ENCODE data around the gene CFP.
A peak's percentile ranks its signal among the peaks of the same experiment; 100 is the strongest.

The CFP gene

GRCh38 chrX:47637546-47638195 lies 7.9 kb upstream of the CFP start:
- Histone ChIP-seq H3K27me3 (ENCODE audit: control insufficient read depth in 1 of 2, insufficient read depth in 2 of 2, low read length in 2 of 2) (peaks cover 0 to 8% of the 10 kb centered on the region in 2 donors), H3K9me3 (ENCODE audit: control insufficient read depth in 2 of 2, low read length in 2 of 2) (peaks cover 0 to 8% of the 10 kb centered on the region in 2 donors), H3K27ac (ENCODE audit: low read length) (no peak overlapping the region), H3K9ac (ENCODE audit: low read length in 2 of 2) (no peak overlapping the region), H3K4me1 (ENCODE audit: control insufficient read depth, insufficient read depth, low read length) (no peaks in the 10 kb centered on the region), H3K36me3 (ENCODE audit: control insufficient read depth in 2 of 2, insufficient read depth in 2 of 2, low read length in 2 of 2) (peaks cover 12 to 22% of the 10 kb centered on the region in 2 donors), H3K4me3 (ENCODE audit: low read length in 2 of 2) (no peak overlapping the region)

GRCh38 chrX:47634871-47635575 lies 5.3 kb upstream of the CFP start:
- no peaks in the 10 kb centered on the region for H3K4me1 ChIP-seq (ENCODE audit: control insufficient read depth, insufficient read depth, low read length)
- peaks cover 0 to 8% of the 10 kb centered on the region in 2 donors for H3K27me3 ChIP-seq (ENCODE audit: control insufficient read depth in 1 of 2, insufficient read depth in 2 of 2, low read length in 2 of 2)
- H3K4me3 ChIP-seq (ENCODE audit: low read length in 2 of 2), result no peak overlapping the region
- no peak overlapping the region for H3K9ac ChIP-seq (ENCODE audit: low read length in 2 of 2)
- peaks cover 12 to 20% of the 10 kb centered on the region in 2 donors for H3K36me3 ChIP-seq (ENCODE audit: control insufficient read depth in 2 of 2, insufficient read depth in 2 of 2, low read length in 2 of 2)
- peaks cover 0 to under 1% of the 10 kb centered on the region in 2 donors for H3K9me3 ChIP-seq (ENCODE audit: control insufficient read depth in 2 of 2, low read length in 2 of 2)
- H3K27ac ChIP-seq (ENCODE audit: low read length), result no peak overlapping the region

GRCh38 chrX:47633689-47634590 lies 4.2 kb upstream of the CFP start:
- Histone ChIP-seq H3K4me3 (ENCODE audit: low read length in 2 of 2) (no peak overlapping the region), H3K9me3 (ENCODE audit: control insufficient read depth in 2 of 2, low read length in 2 of 2) (no peaks in the 10 kb centered on the region), H3K4me1 (ENCODE audit: control insufficient read depth, insufficient read depth, low read length) (no peaks in the 10 kb centered on the region), H3K36me3 (ENCODE audit: control insufficient read depth in 2 of 2, insufficient read depth in 2 of 2, low read length in 2 of 2) (peaks cover 9 to 15% of the 10 kb centered on the region in 2 donors), H3K27ac (ENCODE audit: low read length) (no peak overlapping the region), H3K27me3 (ENCODE audit: control insufficient read depth in 1 of 2, insufficient read depth in 2 of 2, low read length in 2 of 2) (peaks cover 0 to 8% of the 10 kb centered on the region in 2 donors), H3K9ac (ENCODE audit: low read length in 2 of 2) (no peak overlapping the region)

- no peak overlapping the region for H3K9ac ChIP-seq (ENCODE audit: low read length in 2 of 2)
- H3K4me1 ChIP-seq (ENCODE audit: control insufficient read depth, insufficient read depth, low read length), result no peaks in the 10 kb centered on the region
- no peak overlapping the region for H3K27ac ChIP-seq (ENCODE audit: low read length)
- H3K27me3 ChIP-seq (ENCODE audit: control insufficient read depth in 1 of 2, insufficient read depth in 2 of 2, low read length in 2 of 2), result peaks cover 0 to 12% of the 10 kb centered on the region in 2 donors
- H3K4me3 ChIP-seq (ENCODE audit: low read length in 2 of 2), result no peak overlapping the region
- H3K36me3 ChIP-seq (ENCODE audit: control insufficient read depth in 2 of 2, insufficient read depth in 2 of 2, low read length in 2 of 2), result peaks cover 0 to 7% of the 10 kb centered on the region in 2 donors
- H3K9me3 ChIP-seq (ENCODE audit: control insufficient read depth in 2 of 2, low read length in 2 of 2), result no peaks in the 10 kb centered on the region
Observed at GRCh38 chrX:47632666-47633065, 2.9 kb upstream of the CFP start.

- Histone ChIP-seq H3K27me3 (ENCODE audit: control insufficient read depth in 1 of 2, insufficient read depth in 2 of 2, low read length in 2 of 2) (peaks cover 0 to 12% of the 10 kb centered on the region in 2 donors), H3K9me3 (ENCODE audit: control insufficient read depth in 2 of 2, low read length in 2 of 2) (no peaks in the 10 kb centered on the region)
Observed at GRCh38 chrX:47631676-47632075, 1.9 kb upstream of the CFP start.

GRCh38 chrX:47628982-47629381 lies 748 bp downstream of the CFP start:
- no peak overlapping the region for H3K27ac ChIP-seq (ENCODE audit: low read length)
- H3K4me3 ChIP-seq (ENCODE audit: low read length in 2 of 2), result no peak overlapping the region
- H3K9me3 ChIP-seq (ENCODE audit: control insufficient read depth in 2 of 2, low read length in 2 of 2), result no peaks in the 10 kb centered on the region
- H3K9ac ChIP-seq (ENCODE audit: low read length in 2 of 2), result no peak overlapping the region
- no peaks in the 10 kb centered on the region for H3K36me3 ChIP-seq (ENCODE audit: control insufficient read depth in 2 of 2, insufficient read depth in 2 of 2, low read length in 2 of 2)
- peaks cover 0 to 14% of the 10 kb centered on the region in 2 donors for H3K27me3 ChIP-seq (ENCODE audit: control insufficient read depth in 1 of 2, insufficient read depth in 2 of 2, low read length in 2 of 2)
- no peaks in the 10 kb centered on the region for H3K4me1 ChIP-seq (ENCODE audit: control insufficient read depth, insufficient read depth, low read length)

More at GRCh38 chrX:47631676-47632075, 1.9 kb upstream of the CFP start:
- Histone ChIP-seq H3K4me3 (ENCODE audit: low read length in 2 of 2) (no peak overlapping the region), H3K27ac (ENCODE audit: low read length) (no peak overlapping the region), H3K36me3 (ENCODE audit: control insufficient read depth in 2 of 2, insufficient read depth in 2 of 2, low read length in 2 of 2) (peaks cover 0 to 7% of the 10 kb centered on the region in 2 donors), H3K4me1 (ENCODE audit: control insufficient read depth, insufficient read depth, low read length) (no peaks in the 10 kb centered on the region), H3K9ac (ENCODE audit: low read length in 2 of 2) (no peak overlapping the region)

- no peak overlapping the region for H3K4me3 ChIP-seq (ENCODE audit: low read length in 2 of 2)
- no peaks in the 10 kb centered on the region for H3K36me3 ChIP-seq (ENCODE audit: control insufficient read depth in 2 of 2, insufficient read depth in 2 of 2, low read length in 2 of 2)
- peaks cover 0 to 2% of the 10 kb centered on the region in 2 donors for H3K9me3 ChIP-seq (ENCODE audit: control insufficient read depth in 2 of 2, low read length in 2 of 2)
- H3K27me3 ChIP-seq (ENCODE audit: control insufficient read depth in 1 of 2, insufficient read depth in 2 of 2, low read length in 2 of 2), result peaks cover 8 to 30% of the 10 kb centered on the region in 2 donors
- no peak overlapping the region for H3K9ac ChIP-seq (ENCODE audit: low read length in 2 of 2)
- H3K27ac ChIP-seq (ENCODE audit: low read length), result no peak overlapping the region
- H3K4me1 ChIP-seq (ENCODE audit: control insufficient read depth, insufficient read depth, low read length), result peaks cover 2% of the 10 kb centered on the region
Observed at GRCh38 chrX:47625365-47625764, 4.4 kb downstream of the CFP start.

GRCh38 chrX:47623540-47624027 lies 6.1 kb downstream of the CFP start:
- Histone ChIP-seq H3K4me1 (ENCODE audit: control insufficient read depth, insufficient read depth, low read length) (peaks cover 5% of the 10 kb centered on the region), H3K9ac (ENCODE audit: low read length in 2 of 2) (no peak overlapping the region), H3K9me3 (ENCODE audit: control insufficient read depth in 2 of 2, low read length in 2 of 2) (peaks cover 0 to 2% of the 10 kb centered on the region in 2 donors), H3K27ac (ENCODE audit: low read length) (no peak overlapping the region), H3K27me3 (ENCODE audit: control insufficient read depth in 1 of 2, insufficient read depth in 2 of 2, low read length in 2 of 2) (peaks cover 11 to 30% of the 10 kb centered on the region in 2 donors), H3K4me3 (ENCODE audit: low read length in 2 of 2) (peak overlapping the region in 1 of 2 donors; percentile 47), H3K36me3 (ENCODE audit: control insufficient read depth in 2 of 2, insufficient read depth in 2 of 2, low read length in 2 of 2) (no peaks in the 10 kb centered on the region)

- peaks cover 5% of the 10 kb centered on the region for H3K4me1 ChIP-seq (ENCODE audit: control insufficient read depth, insufficient read depth, low read length)
- H3K9ac ChIP-seq (ENCODE audit: low read length in 2 of 2), result no peak overlapping the region
- H3K9me3 ChIP-seq (ENCODE audit: control insufficient read depth in 2 of 2, low read length in 2 of 2), result peaks cover 0 to 2% of the 10 kb centered on the region in 2 donors
- no peaks in the 10 kb centered on the region for H3K36me3 ChIP-seq (ENCODE audit: control insufficient read depth in 2 of 2, insufficient read depth in 2 of 2, low read length in 2 of 2)
- peaks cover 11 to 27% of the 10 kb centered on the region in 2 donors for H3K27me3 ChIP-seq (ENCODE audit: control insufficient read depth in 1 of 2, insufficient read depth in 2 of 2, low read length in 2 of 2)
- H3K27ac ChIP-seq (ENCODE audit: low read length), result no peak overlapping the region
- no peak overlapping the region for H3K4me3 ChIP-seq (ENCODE audit: low read length in 2 of 2)
Observed at GRCh38 chrX:47621851-47622250, 7.9 kb downstream of the CFP start.

GRCh38 chrX:47620303-47620685 lies 9.4 kb downstream of the CFP start:
- Histone ChIP-seq H3K27ac (ENCODE audit: low read length) (no peak overlapping the region), H3K27me3 (ENCODE audit: control insufficient read depth in 1 of 2, insufficient read depth in 2 of 2, low read length in 2 of 2) (peaks cover 11 to 22% of the 10 kb centered on the region in 2 donors), H3K36me3 (ENCODE audit: control insufficient read depth in 2 of 2, insufficient read depth in 2 of 2, low read length in 2 of 2) (no peaks in the 10 kb centered on the region), H3K4me3 (ENCODE audit: low read length in 2 of 2) (no peak overlapping the region), H3K9ac (ENCODE audit: low read length in 2 of 2) (no peak overlapping the region), H3K4me1 (ENCODE audit: control insufficient read depth, insufficient read depth, low read length) (peaks cover 5% of the 10 kb centered on the region), H3K9me3 (ENCODE audit: control insufficient read depth in 2 of 2, low read length in 2 of 2) (peaks cover 0 to 5% of the 10 kb centered on the region in 2 donors)
